ENCODE results near the gene ETNK1.

Gene ETNK1

DNA sequence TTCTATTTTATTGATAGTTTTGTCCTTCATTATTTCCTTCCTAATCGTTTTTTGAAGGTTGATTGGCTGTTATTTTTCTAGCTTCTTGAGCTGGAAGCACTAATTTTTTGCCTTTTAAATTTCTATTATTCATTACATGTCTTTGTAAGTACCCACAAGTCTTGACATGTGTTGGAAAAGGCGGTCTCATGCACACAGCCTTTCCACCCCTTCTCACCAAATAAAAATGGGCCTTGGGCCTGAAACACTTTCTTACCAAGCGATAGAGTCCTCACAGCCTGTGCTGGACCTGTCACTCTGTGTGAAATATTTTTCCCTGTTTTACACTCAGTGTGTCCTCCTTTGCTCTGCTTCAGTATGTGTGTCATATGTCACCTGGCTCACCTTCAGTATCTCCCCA is 9.9 kb downstream of the ETNK1 start:
- no peak for DNase-seq (ENCODE audit: low spot score)

DNA sequence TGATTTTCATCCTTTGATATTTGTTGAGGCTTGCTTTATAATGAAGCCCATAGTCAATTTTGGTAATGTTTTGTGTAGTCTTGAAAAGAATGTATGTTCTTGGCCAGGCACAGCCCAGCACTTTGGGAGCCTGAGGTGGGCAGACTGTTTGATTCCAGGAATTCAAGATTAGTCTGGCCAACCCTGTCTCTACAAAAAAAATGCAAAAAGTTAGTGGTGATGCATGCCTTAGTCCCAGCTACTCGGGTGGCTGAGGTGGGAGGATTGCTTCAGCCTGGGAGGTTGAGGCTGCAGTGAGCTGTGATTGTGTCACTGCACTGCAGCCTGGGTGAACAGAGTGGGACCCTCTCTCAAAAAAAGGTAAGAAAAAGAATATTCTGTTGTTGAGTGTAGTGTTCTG is 10.8 kb downstream of the ETNK1 start:
- no peak for DNase-seq (ENCODE audit: low spot score)

DNA sequence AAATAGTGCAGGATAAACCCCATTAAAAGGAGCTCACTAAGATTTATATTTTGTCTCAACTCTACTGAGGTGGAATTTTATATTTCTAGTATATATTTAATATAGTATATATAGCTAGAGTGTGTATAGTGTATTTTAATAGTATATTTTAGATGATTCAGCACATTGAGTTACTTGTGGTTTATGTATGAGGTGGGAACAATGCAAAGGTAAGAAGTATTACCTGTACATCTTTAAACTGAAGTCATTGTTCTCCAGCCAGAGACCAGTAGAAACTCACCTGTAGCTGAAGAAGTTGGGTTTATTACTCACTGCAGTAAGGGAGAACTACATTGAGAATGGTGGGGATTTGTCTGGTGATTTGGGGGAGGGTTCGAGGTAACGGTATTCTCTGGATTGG is 15.9 kb downstream of the ETNK1 start:
- no peak for DNase-seq (ENCODE audit: low spot score)

DNA sequence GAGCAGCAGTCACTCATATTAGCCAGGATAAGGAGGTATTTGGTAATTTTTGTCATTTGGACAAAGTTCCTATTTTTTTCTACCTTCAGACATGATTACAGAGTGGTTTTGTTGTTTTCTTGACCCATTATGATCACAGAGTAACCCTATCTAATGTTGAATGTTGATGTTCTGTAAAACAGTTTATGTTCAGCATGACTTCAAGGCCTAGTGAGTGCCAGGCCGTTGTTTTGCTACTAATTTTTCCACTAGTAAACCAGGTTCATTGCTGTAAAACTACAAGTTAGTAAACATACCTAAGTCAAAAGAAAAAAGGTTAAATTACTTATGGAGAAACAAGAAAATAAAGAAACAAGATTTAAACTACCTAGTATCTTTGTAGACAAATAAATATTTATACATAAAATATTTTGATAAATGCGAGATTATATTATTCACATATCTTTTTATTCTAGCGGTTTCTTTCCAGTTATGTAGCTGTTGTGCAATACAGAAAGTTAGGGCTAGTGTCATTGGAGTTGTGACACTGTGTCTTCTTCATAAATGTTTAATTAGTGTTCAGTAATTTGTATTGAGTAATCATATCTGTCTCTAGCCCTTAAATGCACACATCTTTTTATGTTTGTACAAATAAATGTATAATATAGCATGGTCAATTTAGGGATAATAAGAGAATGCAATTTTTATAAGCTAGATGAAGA is 16.5 kb downstream of the ETNK1 start:
- DNase-seq (ENCODE audit: low spot score), result no peak

DNA sequence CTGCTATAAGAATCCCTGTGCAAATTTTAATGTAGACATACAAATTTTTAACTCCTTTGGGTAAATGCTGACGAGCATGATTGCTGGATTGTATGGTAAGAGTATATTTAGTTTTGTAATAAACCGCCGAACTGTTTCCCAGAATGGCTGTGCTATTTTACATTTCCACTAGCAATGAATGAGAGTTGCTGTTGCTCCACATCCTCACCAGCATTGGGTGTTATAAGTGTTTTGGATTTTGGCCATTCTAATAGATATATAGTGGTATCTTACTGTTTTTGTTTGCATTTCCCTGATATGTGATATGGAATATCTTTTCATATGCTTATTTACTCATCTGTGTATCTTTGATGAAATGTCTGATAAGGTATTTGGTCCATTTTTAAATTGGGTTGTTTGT is 23.7 kb downstream of the ETNK1 start:
- no peak for DNase-seq (ENCODE audit: low spot score)

DNA sequence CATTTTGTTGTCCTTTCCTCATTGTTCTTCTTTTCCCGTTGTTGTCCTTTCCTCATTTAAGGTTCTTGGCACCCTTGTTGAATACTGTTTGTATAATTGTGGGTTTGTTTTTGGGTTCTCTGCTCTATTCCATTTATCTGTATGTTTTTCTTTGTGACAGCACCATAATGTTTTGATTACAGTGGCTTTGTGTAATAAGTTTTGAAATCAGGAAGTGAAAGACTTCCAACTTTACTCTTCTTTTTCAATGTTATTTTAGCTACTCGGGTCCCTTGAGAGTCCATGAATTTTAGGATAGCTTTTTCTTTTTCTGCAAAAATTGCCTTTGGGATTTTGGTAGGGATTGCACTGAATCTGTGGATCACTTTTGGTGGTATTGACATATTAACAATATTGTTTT is 28.1 kb downstream of the ETNK1 start:
- DNase-seq (ENCODE audit: low spot score), result no peak

DNA sequence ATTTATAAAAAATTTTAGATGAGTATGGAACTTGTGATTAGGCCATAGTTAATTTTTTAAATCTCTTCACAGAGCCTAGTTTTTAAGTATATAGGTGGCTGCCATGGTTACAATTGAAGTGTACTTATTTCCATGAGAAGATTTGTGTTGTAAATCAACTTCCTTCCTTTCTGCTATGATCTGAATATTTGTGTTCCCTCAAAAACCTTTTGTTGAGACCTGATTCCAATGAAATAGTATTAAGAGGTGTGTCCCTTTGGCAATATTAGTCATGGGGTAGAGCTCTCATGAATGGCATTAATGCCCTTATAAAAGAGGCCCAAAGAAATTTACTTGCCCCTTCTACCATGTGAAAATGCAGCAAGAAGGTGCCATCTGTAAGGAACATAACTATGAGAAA is 28.8 kb downstream of the ETNK1 start:
- DNase-seq (ENCODE audit: low spot score), result no peak

DNA sequence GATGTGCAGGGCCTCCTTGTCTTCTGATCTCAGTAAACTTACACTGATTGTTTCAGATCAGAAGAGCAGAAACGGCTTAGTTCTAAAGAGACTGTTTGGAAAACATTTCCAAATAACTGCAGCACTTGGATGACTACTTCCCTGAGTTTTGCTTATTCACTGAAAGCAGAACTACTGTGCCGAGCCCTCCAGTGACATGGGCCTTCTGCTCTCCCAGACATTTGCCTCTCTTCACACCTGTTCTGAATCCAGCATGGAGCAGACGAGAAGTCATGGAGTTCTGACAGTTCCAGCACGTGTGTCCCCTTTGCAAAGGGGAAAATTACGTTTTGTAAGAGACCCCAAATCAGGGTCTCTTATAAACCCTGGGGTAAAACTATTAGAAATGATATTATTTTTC is 31.4 kb downstream of the ETNK1 start:
- no peak for DNase-seq (ENCODE audit: low spot score)

DNA sequence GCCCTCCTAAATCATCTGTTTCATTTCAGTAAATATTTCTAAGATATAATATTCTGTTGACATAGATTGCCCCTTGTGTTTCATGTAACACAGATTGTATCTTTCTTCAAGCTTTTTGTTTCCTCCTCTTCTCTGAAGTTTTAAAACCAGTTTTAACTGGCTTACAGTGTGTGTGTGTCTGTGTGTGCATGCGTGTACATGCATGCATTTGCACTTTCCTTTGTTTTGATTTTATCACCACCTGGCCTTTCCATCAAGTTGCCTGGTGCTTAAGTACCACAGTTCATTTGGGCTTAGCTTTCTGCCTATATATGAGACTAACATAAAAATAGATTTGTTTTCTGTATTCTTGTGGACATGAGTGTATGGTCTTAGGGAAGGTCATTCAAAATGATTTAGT is 31.9 kb downstream of the ETNK1 start:
- DNase-seq (ENCODE audit: low spot score), result no peak

DNA sequence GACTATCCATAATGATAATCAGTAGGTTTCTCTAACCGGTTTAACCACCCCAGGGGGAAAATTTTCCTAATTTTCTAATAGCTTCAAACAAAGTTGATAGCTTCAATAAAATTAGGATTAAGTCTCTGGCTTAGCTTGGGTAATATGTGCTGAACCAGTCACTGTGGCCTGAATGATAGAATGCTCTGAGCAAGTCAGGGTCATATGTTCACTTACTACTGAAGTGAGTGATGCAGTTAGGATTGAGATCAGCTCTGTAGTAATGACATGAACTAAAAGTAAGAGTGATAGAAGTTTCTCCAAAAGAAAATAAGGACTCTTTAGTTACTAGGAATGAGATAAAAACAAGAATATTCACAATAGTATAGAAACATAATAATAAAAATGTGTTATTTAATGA is 32.6 kb downstream of the ETNK1 start:
- no peak for DNase-seq (ENCODE audit: low spot score)

DNA sequence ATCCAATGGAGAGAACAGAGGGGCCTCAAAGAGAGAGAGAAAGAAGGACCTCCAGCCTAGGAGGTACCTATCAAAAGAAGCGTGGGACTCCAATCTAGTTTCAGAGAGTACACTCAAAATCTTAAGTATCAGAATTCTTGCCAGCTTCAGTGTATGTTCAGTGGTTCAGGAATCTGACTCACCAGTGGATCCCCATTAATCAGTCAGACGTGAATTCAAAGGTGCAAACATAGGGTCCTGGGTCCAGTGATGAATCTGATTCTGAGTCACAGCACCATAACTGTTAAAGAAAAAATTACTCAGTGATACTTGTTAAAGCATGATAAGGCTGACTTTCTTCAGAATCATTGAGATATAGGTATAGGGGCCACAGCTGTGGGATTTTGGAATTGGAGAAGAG is 33.2 kb downstream of the ETNK1 start:
- no peak for DNase-seq (ENCODE audit: low spot score)

DNA sequence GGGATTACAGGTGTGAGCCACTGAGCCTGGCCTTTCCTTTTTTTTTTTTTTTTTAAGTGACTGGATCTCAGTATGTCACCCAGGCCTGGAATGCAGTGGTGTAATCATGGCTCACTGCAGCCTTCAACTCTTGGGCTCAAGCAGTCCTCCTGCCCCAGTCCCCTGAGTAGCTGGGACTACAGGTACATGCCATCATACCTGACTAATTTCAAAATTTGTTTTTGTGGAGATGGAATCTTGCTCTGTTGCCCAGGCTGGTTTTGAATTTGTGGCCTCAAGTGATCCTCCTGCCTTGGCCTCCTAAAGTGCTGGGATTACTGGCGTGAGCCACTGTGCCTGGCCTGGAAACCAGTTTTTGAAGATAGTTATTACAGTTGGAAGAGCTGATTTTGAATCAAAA is 37.4 kb downstream of the ETNK1 start:
- no peak for DNase-seq (ENCODE audit: low spot score)

DNA sequence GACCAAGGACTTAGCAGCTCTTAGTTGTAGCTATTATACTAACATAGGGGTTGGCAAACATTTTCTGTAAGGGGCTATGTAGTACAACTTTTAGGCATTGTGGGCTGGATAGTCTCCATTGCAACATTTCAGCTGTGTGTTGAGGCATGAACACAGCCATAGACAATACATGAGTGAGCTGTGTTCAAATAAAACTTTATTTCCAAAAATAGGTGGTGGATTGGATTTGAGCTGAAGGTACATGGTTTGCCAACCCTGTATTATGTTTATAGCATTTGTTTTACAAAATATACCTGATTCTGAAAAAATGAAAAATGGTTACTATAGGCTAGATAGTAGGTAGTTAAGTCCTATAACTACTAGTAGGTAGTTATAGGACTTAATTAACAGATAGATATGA is 40.5 kb downstream of the ETNK1 start:
- DNase-seq (ENCODE audit: low spot score), result no peak

DNA sequence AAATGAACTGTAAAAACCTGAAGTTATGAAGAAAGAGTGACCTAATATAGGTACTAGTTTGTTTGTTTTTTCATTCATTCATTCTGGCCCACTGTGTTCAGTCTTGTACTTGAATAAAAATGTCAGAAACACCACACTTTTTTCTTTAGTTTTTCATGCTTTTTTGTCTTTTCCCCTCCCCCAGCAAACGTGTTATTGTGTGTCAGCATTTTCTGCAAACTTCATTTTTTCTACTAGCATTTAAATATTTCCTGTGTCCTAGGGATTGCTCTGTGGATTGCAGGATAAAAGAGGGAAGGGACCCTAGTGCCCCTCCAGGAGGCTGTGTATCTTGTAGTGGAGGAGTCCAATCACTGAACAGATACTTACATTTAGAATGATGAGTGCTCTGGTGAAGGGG is 42.2 kb downstream of the ETNK1 start:
- no peak for DNase-seq (ENCODE audit: low spot score)

DNA sequence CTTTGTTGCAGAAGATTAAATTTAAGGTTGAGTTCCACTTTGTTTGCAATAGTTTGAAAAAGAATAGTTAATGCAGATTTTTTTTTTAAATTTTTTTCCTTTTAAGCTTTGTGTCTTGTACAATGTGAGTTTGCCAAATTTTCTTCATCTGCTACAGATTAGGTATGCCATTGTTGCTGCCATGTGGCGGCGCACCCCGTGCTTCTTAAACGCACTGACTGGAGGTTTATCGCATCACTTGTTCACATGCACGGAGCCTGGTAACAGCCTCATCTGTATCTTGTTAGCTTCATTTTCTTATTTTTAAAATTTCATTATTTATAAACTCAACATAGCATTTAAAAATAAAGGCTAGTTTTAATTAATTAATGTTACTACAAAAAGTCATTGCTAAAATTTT is 43.5 kb downstream of the ETNK1 start:
- no peak for DNase-seq (ENCODE audit: low spot score)

DNA sequence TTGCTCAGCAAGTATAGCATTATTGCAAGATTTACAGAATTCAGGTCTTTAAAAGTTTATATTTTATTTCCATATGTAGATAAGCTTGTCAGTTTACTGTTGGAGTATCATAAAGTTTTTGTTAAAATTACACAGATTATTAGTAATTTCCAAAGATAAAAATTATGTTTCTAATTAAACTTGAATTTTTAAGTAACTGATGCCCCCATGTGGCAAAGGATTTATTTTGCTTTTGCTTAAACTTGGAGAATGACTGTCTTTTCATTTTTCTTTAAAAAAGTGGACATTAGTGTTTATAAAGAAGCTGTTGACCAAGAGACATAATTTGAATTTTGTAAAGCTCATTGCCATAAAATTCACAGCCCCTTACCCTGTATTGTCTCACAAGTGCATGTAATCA is 45.8 kb downstream of the ETNK1 start:
- peak; percentile 25 for DNase-seq (ENCODE audit: low spot score)

DNA sequence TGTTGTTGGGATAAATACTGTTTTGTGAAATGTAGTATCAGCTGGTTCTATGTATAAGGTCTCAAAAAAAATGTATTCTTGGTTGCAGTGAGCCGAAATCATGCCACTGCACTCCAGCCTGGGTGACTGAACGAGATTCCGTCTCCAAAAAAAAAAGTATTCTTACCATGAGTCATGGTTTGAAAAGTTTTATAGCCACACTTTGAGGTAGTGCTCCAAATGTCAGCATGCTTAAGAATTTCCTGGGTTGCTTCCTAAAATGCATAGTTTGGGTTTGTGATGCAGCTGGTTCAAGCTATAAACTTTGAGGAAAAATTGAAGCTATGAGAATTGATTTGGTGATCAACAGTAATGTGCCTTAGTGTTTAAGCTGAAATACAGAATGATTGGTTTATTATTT is 48.0 kb downstream of the ETNK1 start:
- DNase-seq (ENCODE audit: low spot score), result no peak

DNA sequence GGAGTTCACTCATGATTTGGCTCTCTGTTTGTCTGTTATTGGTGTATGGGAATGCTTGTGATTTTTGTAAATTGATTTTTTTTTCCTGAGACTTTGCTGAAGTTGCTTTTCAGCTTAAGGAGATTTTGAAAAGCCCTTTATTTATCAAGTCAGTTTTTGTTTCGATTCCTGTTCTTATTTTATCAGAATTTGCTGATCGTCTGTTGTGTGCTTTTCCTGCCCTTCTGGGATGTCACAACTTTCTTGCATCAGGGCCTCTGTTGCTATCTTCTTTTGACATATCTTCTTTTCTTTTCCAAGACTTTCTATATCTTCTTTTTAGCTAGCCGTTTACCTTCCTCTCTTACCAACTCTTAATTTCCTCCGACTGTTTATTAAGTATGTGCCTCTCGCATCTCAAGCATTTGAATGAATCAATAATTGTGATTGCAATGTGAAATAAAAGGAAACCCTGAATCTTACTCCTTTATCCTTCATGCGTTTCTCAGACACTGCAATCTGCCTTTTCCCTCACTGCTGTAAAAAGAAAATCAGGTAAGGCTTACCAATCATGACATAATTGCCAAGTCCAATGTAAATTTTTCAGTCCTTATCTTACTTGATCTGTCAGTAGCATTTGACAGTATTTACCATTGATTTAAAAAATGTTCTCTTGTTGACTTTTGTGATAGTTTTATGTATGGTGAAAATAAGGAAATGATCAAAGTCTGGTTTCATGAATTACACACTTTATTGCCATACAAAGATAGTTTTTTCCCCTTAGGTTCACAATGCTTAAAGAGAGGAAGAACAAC is 53.0 kb downstream of the ETNK1 start:
- DNase-seq (ENCODE audit: low spot score), result no peak

DNA sequence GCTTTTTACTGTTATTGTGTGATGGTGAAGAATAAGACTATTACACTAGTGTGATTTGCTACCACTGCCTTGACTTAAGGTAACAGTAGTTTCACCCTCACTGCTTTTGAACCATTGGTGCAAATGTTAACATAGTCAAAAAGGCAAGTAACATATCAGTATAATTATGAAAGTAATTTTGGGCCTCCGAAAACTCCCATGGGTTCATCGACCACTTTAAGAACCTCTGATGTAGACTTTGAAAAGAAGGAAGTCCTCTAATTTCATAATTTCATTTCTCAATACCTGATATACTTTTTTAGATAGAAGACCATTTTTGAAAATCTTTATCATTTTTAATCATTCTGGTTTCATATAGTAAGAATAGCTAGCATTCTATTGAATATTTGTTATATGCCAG is 57.7 kb downstream of the ETNK1 start:
- no peak for DNase-seq (ENCODE audit: low spot score)

DNA sequence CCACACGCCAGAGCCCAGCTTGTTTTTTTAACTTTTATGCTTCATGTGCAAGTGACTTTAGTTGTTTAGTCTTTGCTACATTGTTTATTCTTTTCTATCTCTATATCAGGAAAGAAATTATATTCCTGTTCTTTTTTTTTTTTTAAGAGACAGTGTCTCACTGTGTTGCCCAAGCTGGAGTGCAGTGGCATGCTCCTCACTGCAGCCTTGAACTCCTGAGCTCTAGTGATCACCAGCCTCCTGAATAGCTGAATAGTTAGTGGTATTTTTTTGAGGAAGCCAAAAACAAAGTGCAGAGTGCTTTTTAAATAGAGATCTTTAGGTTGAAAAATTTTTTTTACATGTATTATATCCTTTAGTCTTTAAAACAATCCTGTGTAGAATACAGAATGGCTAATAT is 58.2 kb downstream of the ETNK1 start:
- no peak for DNase-seq (ENCODE audit: low spot score)

DNA sequence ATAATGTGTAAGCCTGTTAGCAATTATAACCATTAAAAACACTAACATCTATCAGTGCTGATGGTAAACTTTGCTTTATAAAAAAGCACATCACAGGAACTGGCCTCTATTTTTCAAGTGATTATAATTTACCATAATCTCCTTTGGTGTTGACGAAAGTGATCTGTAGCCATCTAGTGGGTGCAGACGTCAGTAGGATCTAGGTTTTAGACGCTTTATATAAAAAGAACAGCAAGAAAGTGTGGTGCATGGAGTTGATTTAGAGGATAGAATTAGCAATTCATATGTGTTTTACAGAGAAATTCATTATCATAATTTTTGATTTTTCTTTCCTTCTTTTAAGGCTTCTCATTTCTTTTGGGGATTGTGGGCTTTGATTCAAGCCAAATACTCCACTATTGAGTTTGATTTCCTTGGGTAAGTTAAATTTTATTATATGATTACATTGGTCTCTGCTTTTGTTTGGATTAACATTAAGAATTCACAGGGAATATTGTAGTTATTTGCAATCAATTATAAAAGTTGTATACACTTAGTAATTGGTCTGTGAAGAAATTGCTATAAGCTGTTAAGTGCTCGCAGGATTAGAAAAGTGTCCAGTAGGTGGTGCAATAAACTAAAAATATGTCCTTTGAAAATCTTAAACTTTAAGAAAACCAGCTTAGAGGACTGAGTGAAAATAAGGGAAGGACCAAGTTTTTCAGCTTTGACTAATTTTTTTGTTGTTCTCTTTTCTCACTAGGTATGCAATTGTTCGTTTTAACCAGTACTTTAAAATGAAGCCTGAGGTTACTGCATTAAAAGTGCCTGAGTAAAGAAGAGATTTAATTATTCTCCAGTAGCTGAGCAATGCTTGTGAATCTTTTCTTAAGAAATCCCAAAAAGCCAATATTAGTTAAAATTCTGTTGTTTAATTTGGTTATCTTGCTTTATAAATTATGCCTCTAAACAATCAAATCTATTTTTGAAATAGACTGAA is 59.5 kb downstream of the ETNK1 start:
- peak; percentile 44 for DNase-seq (ENCODE audit: low spot score)

DNA sequence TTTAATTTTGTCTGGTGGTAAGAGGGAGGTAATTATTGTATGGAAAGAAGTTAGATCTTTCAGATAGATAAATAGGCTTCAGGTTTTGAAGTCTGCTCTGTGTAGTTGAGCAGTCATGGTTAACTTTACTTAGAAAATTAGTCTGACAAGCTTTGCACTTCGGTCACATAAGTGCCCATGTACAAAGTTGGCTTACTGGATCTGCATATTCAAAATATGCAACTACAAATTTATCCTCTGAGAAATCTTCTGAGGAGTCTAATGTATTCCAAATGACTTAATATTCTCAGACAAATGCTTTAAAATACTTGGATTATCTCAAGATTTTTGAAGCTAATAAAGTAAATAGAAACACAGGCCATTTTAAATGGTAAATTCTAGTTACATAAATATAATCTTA is 61.2 kb downstream of the ETNK1 start:
- DNase-seq (ENCODE audit: low spot score), result no peak

Data from hematopoietic multipotent progenitor cell treated with erythropoietin and hydrocortisone succinate and interleukin-3 and kit ligand, for 15 days (in vitro differentiated cells).